GM18868 (cell line): ENCODE results near the gene ART5.
"Not testable (repeated sequence)": the region's sequence is repeated elsewhere in the genome, so short reads cannot be mapped to it uniquely, and the experiment has no call there.

Experiments
- ATAC-seq: cut with Tn5 transposase; IDR thresholded peaks from one replicate; pipeline ENCODE4 v1.9.1; 2021; ENCODE audit warnings: mild to moderate bottlenecking, moderate library complexity; ENCODE audit not compliant: unreplicated experiment

ART5 gene

DNA sequence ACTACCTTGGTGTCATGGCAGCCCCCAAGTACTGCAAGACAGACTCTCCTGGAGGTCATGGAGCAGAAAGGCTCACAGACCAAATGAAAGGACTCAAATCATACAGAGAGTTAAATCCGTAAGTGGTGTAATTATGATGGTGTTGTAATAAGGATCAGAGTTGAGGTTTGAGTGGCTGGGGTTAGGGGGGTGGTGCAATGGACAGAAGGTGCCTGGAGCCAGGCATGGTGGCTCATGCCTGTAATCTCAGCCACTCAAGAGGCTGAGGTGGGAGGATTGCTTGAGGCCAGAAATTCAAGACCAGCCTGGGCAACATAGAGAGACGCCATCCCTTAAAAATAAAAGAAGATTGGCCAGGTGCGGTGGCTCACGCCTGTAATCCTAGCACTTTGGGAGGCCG lies 18.7 kb downstream of the ART5 start:
- ATAC-seq: no peak

DNA sequence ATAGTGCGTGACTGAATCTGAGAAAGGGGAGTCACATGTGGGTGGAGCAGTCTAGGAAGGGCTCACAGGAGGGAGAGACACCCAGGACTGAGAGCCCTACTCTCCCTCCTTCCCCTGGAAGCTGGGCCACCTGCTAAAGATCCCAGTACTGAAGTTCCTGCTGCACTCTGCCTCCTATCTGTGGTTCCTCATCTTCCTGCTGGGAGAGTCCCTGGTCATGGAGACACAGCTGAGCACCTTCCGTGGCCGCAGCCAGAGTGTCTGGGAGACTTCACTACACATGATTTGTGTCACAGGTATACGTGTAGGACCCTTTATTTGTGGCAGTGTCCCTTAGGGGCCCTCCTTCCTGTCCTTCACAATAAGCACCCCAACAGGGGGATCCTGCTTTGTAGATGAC lies 19.3 kb downstream of the ART5 start:
- ATAC-seq: no peak

DNA sequence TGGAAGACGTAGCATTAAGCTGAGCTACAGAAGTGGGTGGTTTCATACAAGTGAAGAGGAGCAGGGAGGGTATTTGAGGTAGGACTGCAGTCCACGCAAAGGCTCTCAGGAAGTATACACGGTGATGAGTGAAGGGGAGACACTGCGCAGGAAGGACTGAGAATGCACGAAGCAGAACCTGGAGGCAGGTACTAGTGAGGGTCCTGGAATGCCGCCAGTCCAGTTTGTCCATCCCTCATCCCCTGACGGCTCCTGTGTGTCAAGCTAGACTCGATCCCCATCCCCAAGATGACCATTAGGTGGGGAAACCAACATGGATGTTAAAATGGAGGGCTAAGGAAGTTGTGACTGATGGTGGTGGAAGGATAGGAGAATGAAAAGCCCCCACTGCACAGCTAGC lies 23.8 kb downstream of the ART5 start:
- no peak for ATAC-seq

DNA sequence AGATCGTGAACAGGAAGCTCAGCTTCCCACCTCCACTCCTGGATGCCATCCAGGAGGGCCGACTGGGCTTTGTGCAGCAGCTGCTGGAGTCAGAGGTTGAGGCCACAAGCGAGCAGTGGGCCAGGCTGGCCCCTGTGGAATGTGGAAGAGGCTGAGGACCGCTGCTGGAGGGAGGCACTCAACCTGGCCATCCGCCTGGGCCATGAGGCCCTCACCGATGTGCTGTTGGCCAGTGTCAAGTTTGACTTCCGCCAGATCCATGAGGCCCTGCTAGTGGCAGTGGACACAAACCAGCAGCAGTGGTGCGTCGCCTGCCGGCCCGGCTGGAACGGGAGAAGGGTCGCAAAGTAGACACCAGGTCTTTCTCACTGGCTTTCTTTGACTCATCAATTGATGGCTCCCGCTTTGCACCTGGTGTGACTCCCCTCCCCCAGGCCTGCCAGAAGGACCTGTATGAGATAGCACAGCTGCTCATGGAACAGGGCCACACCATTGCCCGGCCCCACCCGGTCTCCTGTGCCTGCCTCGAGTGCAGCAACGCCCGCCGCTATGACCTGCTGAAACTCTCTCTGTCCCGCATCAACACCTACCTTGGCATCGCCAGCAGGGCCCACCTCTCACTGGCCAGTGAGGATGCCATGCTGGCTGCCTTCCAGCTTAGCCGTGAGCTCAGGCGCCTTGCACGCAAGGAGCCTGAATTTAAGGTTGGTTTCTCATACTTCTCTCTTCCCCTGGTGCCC lies 24.9 kb downstream of the ART5 start:
- ATAC-seq: no peak

DNA sequence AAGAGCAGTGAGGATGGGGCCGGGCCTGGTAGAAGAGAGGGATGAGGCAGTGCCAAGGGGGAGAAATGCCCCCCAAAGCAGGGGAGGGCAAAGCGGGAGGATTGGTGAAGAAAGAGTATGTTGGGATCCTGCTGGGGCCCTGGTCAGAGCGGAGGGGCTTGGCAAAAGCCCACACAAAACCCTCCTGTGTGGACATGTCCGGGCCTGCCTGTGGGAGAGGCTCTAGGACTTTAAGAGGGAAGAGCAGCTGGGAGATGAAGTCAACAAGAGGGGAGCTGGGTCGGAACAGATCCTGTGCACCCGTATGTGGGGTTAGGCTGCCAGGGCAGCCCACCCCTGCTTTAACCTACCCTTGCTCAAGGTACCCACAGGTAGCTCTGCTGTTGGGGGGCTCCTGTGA lies 25.8 kb downstream of the ART5 start:
- ATAC-seq: no peak

DNA sequence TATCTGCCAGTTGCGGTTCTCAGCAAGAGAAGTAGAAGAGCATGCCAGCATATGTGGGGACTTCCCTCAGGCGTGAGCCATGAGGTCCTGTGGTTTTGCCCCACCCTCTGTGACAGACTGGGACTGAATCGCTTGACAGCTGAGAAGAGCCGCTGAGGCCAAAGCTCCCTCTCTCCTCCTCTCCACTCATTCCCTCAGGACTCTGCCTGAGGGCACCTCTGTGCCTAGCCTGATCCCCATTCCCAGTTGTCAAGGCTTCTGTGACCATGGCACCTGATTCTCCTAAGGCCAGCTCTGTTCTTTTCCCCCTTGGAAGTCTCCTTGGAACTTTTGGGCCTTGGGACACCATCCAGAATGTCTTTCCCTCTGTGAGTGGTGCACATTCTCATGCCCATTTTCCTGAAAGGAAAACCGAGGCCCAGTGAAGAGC lies 27.0 kb downstream of the ART5 start:
- peak; percentile 87 for ATAC-seq

DNA sequence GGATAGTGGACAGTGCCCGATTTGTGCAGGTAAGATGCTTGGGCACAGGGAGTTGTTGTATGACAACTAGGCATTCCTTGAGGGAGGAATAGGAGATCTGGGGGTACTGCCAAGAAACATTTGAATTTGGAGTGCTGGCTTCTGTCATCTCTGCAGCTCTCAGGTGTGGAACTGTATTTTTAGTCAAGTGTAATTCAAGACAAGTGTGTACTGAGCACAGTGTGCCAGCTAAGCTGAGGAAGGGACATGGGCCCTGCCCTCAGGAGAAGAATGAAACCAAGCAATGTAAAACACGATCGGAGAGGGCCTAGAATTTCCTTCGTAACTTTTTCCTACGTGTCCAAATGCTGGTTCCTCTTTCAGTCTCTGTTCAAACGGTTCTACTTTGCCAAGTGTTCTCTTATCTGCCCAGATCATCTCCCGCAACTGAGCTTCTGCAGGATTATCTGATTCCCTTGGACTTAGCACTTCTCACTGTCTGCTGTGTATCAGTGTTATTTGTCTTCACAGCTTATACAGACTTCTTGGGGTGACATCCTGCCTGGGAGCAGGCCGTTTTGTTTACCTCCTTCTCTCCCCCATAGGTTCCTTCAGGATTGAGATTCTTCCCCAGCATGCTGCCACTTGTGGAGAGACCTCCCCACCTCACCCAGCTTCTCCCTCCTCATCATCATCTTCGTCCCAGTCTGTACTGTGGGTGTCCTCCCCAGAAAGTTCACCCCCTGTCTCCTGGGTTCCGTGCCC lies 27.6 kb downstream of the ART5 start:
- ATAC-seq: peak; percentile 13

DNA sequence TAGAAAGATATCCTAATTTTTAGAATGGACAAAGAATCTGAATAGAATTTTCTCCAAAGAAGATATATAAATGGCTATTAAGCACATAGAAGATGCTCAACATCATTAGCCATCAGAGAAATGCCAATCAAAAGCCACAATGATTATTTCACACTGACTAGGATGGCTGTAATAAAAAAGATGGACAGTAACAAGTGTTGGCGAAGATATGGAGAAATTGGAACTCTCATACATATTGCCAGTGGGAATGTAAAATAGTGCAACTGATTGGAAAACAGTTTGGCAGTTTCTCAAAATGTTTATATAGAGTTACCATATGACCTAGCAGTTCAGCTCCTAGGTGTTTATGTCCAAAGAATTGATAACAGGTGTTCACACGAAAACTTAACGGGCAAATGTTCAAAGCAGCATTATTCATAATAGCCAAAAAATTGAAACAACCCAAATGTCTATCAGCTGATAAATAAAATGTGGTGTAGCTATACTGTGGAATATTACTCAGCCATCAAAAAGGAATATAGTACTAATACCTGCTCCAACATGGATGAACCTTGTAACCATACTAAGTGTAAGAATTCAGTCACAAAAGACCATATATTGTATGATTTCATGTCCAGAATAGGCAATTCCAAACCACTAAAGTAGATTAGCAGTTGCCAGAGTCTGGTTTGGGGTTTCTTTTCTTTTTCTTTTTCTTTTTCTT lies 29.7 kb downstream of the ART5 start:
- ATAC-seq: no peak

DNA sequence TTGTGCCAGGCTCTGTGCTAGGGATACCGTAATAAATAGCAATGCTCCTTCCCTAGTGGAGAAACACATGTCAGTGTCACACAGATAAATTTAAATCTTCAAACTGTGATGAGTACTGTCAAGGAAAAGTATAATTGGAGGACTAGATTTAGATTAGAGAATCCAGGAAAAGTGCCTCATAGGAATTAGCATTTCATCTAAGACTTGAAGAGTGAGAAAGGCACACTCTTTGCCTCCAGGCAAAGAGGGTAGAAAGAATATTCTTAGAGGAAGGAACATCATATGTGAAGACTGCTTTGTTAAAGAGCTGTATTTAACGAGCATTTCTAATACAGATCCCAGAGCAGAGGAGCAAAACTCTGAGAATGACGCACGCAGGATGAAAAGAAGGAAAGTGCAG lies 30.9 kb downstream of the ART5 start:
- ATAC-seq: no peak

DNA sequence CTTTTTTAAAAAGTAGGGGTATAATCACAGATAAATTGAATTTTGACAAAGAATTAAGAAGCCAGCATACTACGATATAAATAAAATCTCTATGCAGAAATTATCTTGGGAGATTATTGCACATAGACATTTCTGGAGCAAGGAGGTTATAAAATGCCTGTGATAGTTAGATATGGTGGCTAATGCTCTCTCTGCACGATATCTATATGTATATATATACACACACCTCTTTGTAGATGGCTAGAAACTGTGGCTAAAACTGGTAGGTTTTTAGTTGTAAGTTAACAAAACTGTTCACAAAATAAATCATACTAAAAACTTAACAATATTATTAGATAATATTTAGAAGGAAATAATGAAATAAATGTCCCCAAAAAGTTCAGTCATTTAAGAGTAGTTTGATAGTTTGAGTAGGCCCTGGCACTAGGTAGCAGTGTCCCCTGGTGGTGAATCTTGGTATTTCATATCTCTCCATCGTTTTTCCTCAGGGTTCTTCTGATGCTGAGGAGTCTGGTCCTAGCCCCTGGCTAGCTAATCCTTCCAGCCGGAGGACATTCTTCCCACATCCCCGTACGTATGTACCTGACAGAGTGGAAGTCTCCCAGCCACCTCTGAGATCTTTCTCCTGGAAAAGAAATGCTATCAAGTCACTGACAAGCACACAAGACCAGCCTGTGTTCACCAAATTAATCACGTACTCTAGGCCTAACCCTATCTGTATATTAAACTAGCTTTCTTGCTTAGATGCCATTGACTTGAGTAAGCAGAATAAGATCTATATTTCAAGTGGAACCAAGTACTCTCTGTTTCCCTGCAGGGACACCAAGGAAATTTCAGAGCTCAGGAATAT lies 32.2 kb downstream of the ART5 start:
- no peak for ATAC-seq

DNA sequence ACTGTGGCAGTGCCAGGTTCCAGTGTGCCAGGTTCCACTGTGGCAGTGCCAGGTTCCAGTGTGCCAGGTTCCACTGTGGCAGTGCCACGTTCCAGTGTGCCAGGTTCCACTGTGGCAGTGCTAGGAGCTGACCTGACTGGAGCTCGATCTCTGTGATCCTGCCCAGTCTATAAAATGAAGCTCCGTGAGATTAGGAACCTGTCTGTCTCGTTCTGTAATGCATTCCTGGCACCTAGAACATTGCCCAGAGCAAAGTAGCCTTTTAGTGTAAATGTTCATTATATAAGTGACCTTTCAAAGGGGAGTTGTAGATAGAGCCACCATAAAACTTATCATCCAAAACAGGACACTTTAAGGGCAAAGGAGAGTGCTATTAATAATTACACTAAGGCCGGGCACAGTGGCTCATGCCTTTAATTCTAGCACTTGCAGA lies 36.0 kb downstream of the ART5 start:
- ATAC-seq: no peak

DNA sequence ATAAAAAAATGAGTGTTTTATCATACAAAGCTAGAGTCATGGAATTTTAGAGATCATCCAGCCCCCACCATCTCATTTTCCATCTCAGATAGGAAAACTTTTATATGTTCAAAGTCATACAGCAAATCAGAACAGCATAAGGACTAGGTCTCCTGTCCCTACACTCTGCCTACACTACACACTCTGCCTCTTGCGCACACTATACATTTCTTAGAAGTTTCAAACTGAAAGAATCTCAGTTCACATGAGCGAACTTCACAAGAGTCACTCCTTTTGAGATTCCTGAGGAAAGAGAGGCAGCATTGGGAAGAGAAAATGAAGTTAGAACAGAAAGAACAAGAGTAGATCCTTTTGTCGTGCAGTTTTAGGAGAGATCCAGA lies 36.5 kb downstream of the ART5 start:
- no peak for ATAC-seq

DNA sequence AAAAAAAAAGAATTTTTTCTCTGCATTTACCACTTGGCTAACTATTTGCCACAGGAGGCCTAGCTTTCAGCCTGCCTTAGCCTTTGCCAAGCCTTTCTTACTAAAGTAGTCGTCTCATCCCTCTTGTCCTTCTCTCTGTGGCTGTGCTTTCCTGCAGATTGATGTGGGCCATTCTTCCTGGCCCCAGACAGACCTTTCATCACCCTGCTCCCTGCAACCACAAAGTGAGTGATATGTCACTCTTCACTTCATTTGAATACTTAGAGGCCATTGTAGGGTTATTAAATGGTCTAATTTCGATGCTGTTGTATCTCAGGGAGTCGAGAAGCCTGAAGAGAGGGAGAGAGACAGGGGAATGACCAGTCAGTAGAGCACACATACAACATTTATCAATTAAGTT lies 37.6 kb downstream of the ART5 start:
- no peak for ATAC-seq

DNA sequence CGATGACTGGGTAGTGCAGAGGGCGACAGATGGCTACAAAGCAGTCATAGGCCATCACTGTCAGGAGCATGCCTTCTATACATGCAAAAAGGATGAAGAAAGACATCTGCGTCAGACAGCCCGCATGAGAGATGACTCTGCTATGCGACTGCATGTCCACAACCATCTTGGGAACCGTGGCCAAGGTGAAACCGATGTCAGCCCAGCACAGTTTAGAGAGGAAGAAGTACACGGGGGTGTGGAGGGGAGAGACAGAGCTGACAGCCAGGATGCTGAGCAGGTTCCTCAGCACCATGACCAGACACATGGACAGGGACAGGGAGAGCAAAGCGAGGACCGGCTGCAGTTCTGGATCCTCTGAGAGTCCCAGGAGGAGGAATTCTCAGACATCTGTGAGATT lies 41.6 kb downstream of the ART5 start:
- ATAC-seq: not testable (repeated sequence)

DNA sequence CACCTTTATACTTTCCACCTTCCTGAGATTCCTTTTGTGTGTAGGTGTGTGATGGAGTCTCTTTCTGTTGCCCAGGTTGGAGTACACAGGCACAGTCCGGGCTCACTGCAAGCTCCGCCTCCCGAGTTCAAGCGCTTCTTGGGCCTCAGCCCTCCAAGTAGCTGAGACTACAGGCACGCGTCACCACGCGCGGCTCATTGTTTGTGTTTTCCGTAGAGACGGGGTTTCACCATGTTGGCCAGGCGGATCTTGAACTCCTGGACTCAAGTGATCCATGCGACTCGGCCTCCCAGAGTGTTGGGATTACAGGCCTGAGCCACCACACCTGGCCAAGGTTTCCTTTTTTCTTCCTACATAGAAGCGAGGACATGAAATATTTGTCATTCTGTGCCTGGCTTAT lies 44.0 kb downstream of the ART5 start:
- not testable (repeated sequence) for ATAC-seq

DNA sequence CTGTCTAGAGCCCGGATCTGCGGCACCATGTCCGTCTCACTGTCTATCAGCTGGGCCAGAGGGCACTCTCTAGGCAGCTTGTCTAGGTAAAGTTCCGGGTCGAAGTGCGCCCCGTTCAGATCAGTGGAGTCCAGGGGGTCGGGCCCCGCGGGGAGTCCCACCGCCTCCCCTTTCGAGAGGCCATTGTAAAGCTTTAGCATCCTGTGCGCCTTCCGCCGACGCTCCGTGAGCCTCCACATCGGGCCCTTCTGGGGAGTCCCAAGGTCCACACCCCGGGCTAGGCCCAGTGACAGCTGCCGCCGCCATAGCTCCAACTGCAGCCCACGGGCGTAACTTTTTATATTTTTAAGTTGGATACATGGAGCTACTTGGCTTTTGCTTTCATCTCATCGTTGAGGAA lies 50.5 kb downstream of the ART5 start:
- ATAC-seq: not testable (repeated sequence)

DNA sequence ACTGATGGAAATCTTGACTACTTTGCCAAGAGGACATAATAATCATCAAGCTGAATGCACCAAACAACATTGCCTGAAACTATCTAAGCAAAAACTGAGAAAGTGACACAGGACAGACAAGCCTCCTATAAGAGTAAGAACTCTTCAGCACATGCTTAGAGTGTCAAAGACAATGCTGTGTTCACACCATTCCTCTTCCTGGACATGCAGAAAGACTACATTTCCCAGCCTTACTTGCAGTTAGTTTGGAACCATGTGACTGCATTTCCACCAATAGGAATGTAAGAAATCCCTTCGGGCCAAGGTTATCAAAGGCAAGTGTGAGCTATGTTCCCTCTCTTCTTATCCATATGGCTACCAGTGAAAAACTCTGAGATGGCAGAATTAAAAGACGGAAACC lies 51.6 kb downstream of the ART5 start:
- not testable (repeated sequence) for ATAC-seq

DNA sequence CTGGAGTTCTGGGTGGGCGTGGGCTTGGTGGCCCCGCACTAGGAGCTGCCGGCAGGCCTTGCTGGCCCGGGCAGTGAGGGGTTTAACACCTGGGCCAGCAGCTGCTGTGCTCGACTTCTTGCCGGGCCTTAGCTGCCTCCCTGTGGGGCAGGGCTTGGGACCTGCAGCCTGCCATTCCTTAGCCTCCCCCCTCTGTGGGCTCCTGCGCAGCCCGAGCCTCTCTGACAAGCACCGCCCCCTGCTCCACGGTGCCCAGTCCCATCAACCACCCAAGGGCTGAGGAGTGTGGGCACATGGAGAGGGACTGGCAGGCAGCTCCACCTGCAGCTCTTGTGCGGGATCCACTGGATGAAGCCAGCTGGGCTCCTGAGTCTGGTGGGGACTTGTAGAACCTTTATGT lies 53.0 kb downstream of the ART5 start:
- ATAC-seq: not testable (repeated sequence)
